ENCODE measurements around the gene COG7.

COG7 gene

GRCh38 chr16:23378921-23379320 is 74.1 kb downstream of the COG7 start:
- Histone ChIP-seq H3K4me1 (ENCODE audit: control insufficient read depth, insufficient read depth, low read length) (peaks cover 3% of the 10 kb centered on the region), H3K36me3 (ENCODE audit: control insufficient read depth, insufficient read depth, low read length) (no peaks in the 10 kb centered on the region), H3K9me3 (ENCODE audit: control insufficient read depth, low read length) (no peaks in the 10 kb centered on the region), H3K9ac (ENCODE audit: low read length) (no peak overlapping the region), H3K27me3 (ENCODE audit: control insufficient read depth, insufficient read depth, low read length) (peaks cover 6% of the 10 kb centered on the region), H3K4me3 (ENCODE audit: low read length) (no peak overlapping the region)

GRCh38 chr16:23378256-23378655 is 74.7 kb downstream of the COG7 start:
- Histone ChIP-seq H3K36me3 (ENCODE audit: control insufficient read depth, insufficient read depth, low read length) (no peaks in the 10 kb centered on the region), H3K27me3 (ENCODE audit: control insufficient read depth, insufficient read depth, low read length) (peaks cover 6% of the 10 kb centered on the region), H3K4me1 (ENCODE audit: control insufficient read depth, insufficient read depth, low read length) (peaks cover 3% of the 10 kb centered on the region), H3K4me3 (ENCODE audit: low read length) (no peak overlapping the region), H3K9ac (ENCODE audit: low read length) (no peak overlapping the region), H3K9me3 (ENCODE audit: control insufficient read depth, low read length) (no peaks in the 10 kb centered on the region)

GRCh38 chr16:23377071-23377931 is 75.7 kb downstream of the COG7 start:
- H3K27me3 ChIP-seq (ENCODE audit: control insufficient read depth, insufficient read depth, low read length): peaks cover 6% of the 10 kb centered on the region
- no peaks in the 10 kb centered on the region for H3K36me3 ChIP-seq (ENCODE audit: control insufficient read depth, insufficient read depth, low read length)

GRCh38 chr16:23375643-23376042 is 77.3 kb downstream of the COG7 start:
- Histone ChIP-seq H3K4me1 (ENCODE audit: control insufficient read depth, insufficient read depth, low read length) (peaks cover 3% of the 10 kb centered on the region), H3K4me3 (ENCODE audit: low read length) (no peak overlapping the region), H3K9ac (ENCODE audit: low read length) (no peak overlapping the region), H3K36me3 (ENCODE audit: control insufficient read depth, insufficient read depth, low read length) (no peaks in the 10 kb centered on the region), H3K27me3 (ENCODE audit: control insufficient read depth, insufficient read depth, low read length) (peaks cover 11% of the 10 kb centered on the region), H3K9me3 (ENCODE audit: control insufficient read depth, low read length) (no peaks in the 10 kb centered on the region)

More at GRCh38 chr16:23377071-23377931, 75.7 kb downstream of the COG7 start:
- Histone ChIP-seq H3K4me3 (ENCODE audit: low read length) (no peak overlapping the region), H3K9me3 (ENCODE audit: control insufficient read depth, low read length) (no peaks in the 10 kb centered on the region), H3K4me1 (ENCODE audit: control insufficient read depth, insufficient read depth, low read length) (peaks cover 3% of the 10 kb centered on the region), H3K9ac (ENCODE audit: low read length) (no peak overlapping the region)

GRCh38 chr16:23374721-23375510 is 78.1 kb downstream of the COG7 start:
- H3K9ac ChIP-seq (ENCODE audit: low read length): no peak overlapping the region
- peaks cover 13% of the 10 kb centered on the region for H3K27me3 ChIP-seq (ENCODE audit: control insufficient read depth, insufficient read depth, low read length)
- no peaks in the 10 kb centered on the region for H3K36me3 ChIP-seq (ENCODE audit: control insufficient read depth, insufficient read depth, low read length)
- peaks cover 3% of the 10 kb centered on the region for H3K4me1 ChIP-seq (ENCODE audit: control insufficient read depth, insufficient read depth, low read length)
- H3K4me3 ChIP-seq (ENCODE audit: low read length): no peak overlapping the region
- no peaks in the 10 kb centered on the region for H3K9me3 ChIP-seq (ENCODE audit: control insufficient read depth, low read length)

GRCh38 chr16:23373436-23374219 is 79.4 kb downstream of the COG7 start:
- no peaks in the 10 kb centered on the region for H3K9me3 ChIP-seq (ENCODE audit: control insufficient read depth, low read length)
- H3K4me3 ChIP-seq (ENCODE audit: low read length): no peak overlapping the region
- peaks cover 8% of the 10 kb centered on the region for H3K4me1 ChIP-seq (ENCODE audit: control insufficient read depth, insufficient read depth, low read length)
- H3K27me3 ChIP-seq (ENCODE audit: control insufficient read depth, insufficient read depth, low read length): peaks cover 19% of the 10 kb centered on the region
- H3K36me3 ChIP-seq (ENCODE audit: control insufficient read depth, insufficient read depth, low read length): no peaks in the 10 kb centered on the region
- no peak overlapping the region for H3K9ac ChIP-seq (ENCODE audit: low read length)

- Histone ChIP-seq H3K27me3 (ENCODE audit: control insufficient read depth, insufficient read depth, low read length) (peaks cover 19% of the 10 kb centered on the region), H3K4me1 (ENCODE audit: control insufficient read depth, insufficient read depth, low read length) (peaks cover 16% of the 10 kb centered on the region), H3K4me3 (ENCODE audit: low read length) (no peak overlapping the region), H3K9me3 (ENCODE audit: control insufficient read depth, low read length) (no peaks in the 10 kb centered on the region), H3K9ac (ENCODE audit: low read length) (no peak overlapping the region), H3K36me3 (ENCODE audit: control insufficient read depth, insufficient read depth, low read length) (no peaks in the 10 kb centered on the region)
Measured at GRCh38 chr16:23371368-23371767, 81.6 kb downstream of the COG7 start.

- Histone ChIP-seq H3K4me3 (ENCODE audit: low read length) (no peak overlapping the region), H3K9ac (ENCODE audit: low read length) (no peak overlapping the region), H3K27me3 (ENCODE audit: control insufficient read depth, insufficient read depth, low read length) (peaks cover 13% of the 10 kb centered on the region), H3K36me3 (ENCODE audit: control insufficient read depth, insufficient read depth, low read length) (no peaks in the 10 kb centered on the region), H3K4me1 (ENCODE audit: control insufficient read depth, insufficient read depth, low read length) (peaks cover 26% of the 10 kb centered on the region), H3K9me3 (ENCODE audit: control insufficient read depth, low read length) (no peaks in the 10 kb centered on the region)
Measured at GRCh38 chr16:23369416-23369815, 83.6 kb downstream of the COG7 start.

GRCh38 chr16:23368469-23368868 is 84.5 kb downstream of the COG7 start:
- H3K36me3 ChIP-seq (ENCODE audit: control insufficient read depth, insufficient read depth, low read length): no peaks in the 10 kb centered on the region

GRCh38 chr16:23367988-23368387 is 85.0 kb downstream of the COG7 start:
- Histone ChIP-seq H3K9me3 (ENCODE audit: control insufficient read depth, low read length) (no peaks in the 10 kb centered on the region), H3K9ac (ENCODE audit: low read length) (no peak overlapping the region), H3K27me3 (ENCODE audit: control insufficient read depth, insufficient read depth, low read length) (peaks cover 13% of the 10 kb centered on the region), H3K4me3 (ENCODE audit: low read length) (no peak overlapping the region), H3K36me3 (ENCODE audit: control insufficient read depth, insufficient read depth, low read length) (no peaks in the 10 kb centered on the region), H3K4me1 (ENCODE audit: control insufficient read depth, insufficient read depth, low read length) (peaks cover 38% of the 10 kb centered on the region)

More at GRCh38 chr16:23368469-23368868, 84.5 kb downstream of the COG7 start:
- Histone ChIP-seq H3K9me3 (ENCODE audit: control insufficient read depth, low read length) (no peaks in the 10 kb centered on the region), H3K4me3 (ENCODE audit: low read length) (no peak overlapping the region), H3K27me3 (ENCODE audit: control insufficient read depth, insufficient read depth, low read length) (peaks cover 13% of the 10 kb centered on the region), H3K9ac (ENCODE audit: low read length) (no peak overlapping the region), H3K4me1 (ENCODE audit: control insufficient read depth, insufficient read depth, low read length) (peaks cover 34% of the 10 kb centered on the region)

- Histone ChIP-seq H3K9me3 (ENCODE audit: control insufficient read depth, low read length) (no peaks in the 10 kb centered on the region), H3K4me3 (ENCODE audit: low read length) (no peak overlapping the region), H3K36me3 (ENCODE audit: control insufficient read depth, insufficient read depth, low read length) (no peaks in the 10 kb centered on the region), H3K4me1 (ENCODE audit: control insufficient read depth, insufficient read depth, low read length) (peaks cover 43% of the 10 kb centered on the region), H3K9ac (ENCODE audit: low read length) (no peak overlapping the region), H3K27me3 (ENCODE audit: control insufficient read depth, insufficient read depth, low read length) (peaks cover 13% of the 10 kb centered on the region)
Measured at GRCh38 chr16:23367564-23367963, 85.4 kb downstream of the COG7 start.
